NT2/D1 (cell line): ENCODE data around the gene NDC80.

Experiments
- SUZ12 ChIP-seq: IDR thresholded peaks from 2 replicates; pipeline ENCODE4 v1.6.1; 2011; ENCODE audit not compliant: insufficient read length, insufficient read depth; ENCODE audit errors: extremely low read depth
- YY1 ChIP-seq: IDR thresholded peaks from 2 replicates; pipeline ENCODE4 v1.6.1; 2011; ENCODE audit not compliant: insufficient read length, insufficient read depth
- ZNF274 ChIP-seq: IDR thresholded peaks from 2 replicates; pipeline ENCODE4 v1.6.1; 2011; ENCODE audit warnings: mild to moderate bottlenecking, low read depth, low read length

- TF ChIP-seq YY1 (no peak), ZNF274 (no peak), SUZ12 (no peak)
Measured at GRCh38 chr18:2568605-2569004, 2.8 kb upstream of the NDC80 start.
